ENCODE measurements around the gene ZC3H13. TPM values are rescaled to one million over a fixed set of nuclear protein-coding genes. Genes with fewer than 3 reads are reported as not detected.

The ZC3H13 gene
- total RNA-seq, 3 donors from 2014 or later (not counting 1 experiment from before 2014, with no cell fraction given) = 54.3 to 75.3 (median 65.8) TPM

GRCh38 chr13:45951166-45951565 lies 101.4 kb downstream of the ZC3H13 start:
- Histone ChIP-seq H3K9me3 (ENCODE audit: control insufficient read depth, insufficient read depth, low read length) (no peaks in the 10 kb centered on the region), H3K36me3 (ENCODE audit: control insufficient read depth, insufficient read depth, low read length) (peaks cover 17% of the 10 kb centered on the region), H3K4me3 (ENCODE audit: low read length) (no peak overlapping the region), H3K27ac (ENCODE audit: low read length) (no peak overlapping the region), H3K27me3 (ENCODE audit: control insufficient read depth, insufficient read depth, low read length) (no peaks in the 10 kb centered on the region), H3K4me1 (ENCODE audit: control insufficient read depth, insufficient read depth, low read length) (no peaks in the 10 kb centered on the region)
- no peaks in the 10 kb centered on the region for H3K9me3 Mint-ChIP-seq
- H3K27ac Mint-ChIP-seq = peak overlapping the region in 1 of 2 donors; percentile 64
- H3K4me3 Mint-ChIP-seq = no peak overlapping the region
- peaks cover 0 to 3% of the 10 kb centered on the region in 2 donors for H3K27me3 Mint-ChIP-seq (ENCODE audit: low read depth in 2 of 2)
- TF ChIP-seq CTCF (IDR thresholded peaks at IDR 0.05) = no peak
- peaks cover 4% of the 10 kb centered on the region for H3K36me3 Mint-ChIP-seq
- no peaks in the 10 kb centered on the region for H3K4me1 Mint-ChIP-seq
- ATAC-seq (no peak), DNase-seq (no peak)
- intact Hi-C loops (cut with micrococcal nuclease) = no loop called here

GRCh38 chr13:45950386-45951000 lies 102.1 kb downstream of the ZC3H13 start:
- H3K4me1 Mint-ChIP-seq = no peaks in the 10 kb centered on the region
- H3K4me3 Mint-ChIP-seq = no peak overlapping the region
- DNase-seq (peak in 1 of 2 donors; percentile 6), ATAC-seq (peak in 1 of 3 donors; percentile 83)
- H3K9me3 Mint-ChIP-seq = no peaks in the 10 kb centered on the region
- Histone ChIP-seq H3K36me3 (ENCODE audit: control insufficient read depth, insufficient read depth, low read length) (peaks cover 11% of the 10 kb centered on the region), H3K4me1 (ENCODE audit: control insufficient read depth, insufficient read depth, low read length) (no peaks in the 10 kb centered on the region), H3K27me3 (ENCODE audit: control insufficient read depth, insufficient read depth, low read length) (no peaks in the 10 kb centered on the region), H3K9me3 (ENCODE audit: control insufficient read depth, insufficient read depth, low read length) (no peaks in the 10 kb centered on the region), H3K4me3 (ENCODE audit: low read length) (no peak overlapping the region), H3K27ac (ENCODE audit: low read length) (no peak overlapping the region)
- TF ChIP-seq CTCF (IDR thresholded peaks at IDR 0.05) = no peak
- intact Hi-C loops (cut with micrococcal nuclease) = no loop called here
- WGBS (ENCODE audit: insufficient coverage) = 80% methylated on average over 1 of the region's 4 CpGs
- no peaks in the 10 kb centered on the region for H3K36me3 Mint-ChIP-seq
- H3K27ac Mint-ChIP-seq = peak overlapping the region in 1 of 2 donors; percentile 64
- H3K27me3 Mint-ChIP-seq (ENCODE audit: low read depth in 2 of 2) = peaks cover 0 to 3% of the 10 kb centered on the region in 2 donors

GRCh38 chr13:45949161-45949560 lies 103.4 kb downstream of the ZC3H13 start:
- Histone ChIP-seq H3K4me1 (ENCODE audit: control insufficient read depth, insufficient read depth, low read length) (no peaks in the 10 kb centered on the region), H3K27ac (ENCODE audit: low read length) (no peak overlapping the region), H3K4me3 (ENCODE audit: low read length) (no peak overlapping the region), H3K27me3 (ENCODE audit: control insufficient read depth, insufficient read depth, low read length) (peaks cover 2% of the 10 kb centered on the region), H3K9me3 (ENCODE audit: control insufficient read depth, insufficient read depth, low read length) (no peaks in the 10 kb centered on the region), H3K36me3 (ENCODE audit: control insufficient read depth, insufficient read depth, low read length) (no peaks in the 10 kb centered on the region)
- Mint-ChIP-seq H3K36me3 (no peaks in the 10 kb centered on the region), H3K4me1 (no peaks in the 10 kb centered on the region), H3K4me3 (no peak overlapping the region), H3K27ac (no peak overlapping the region), H3K9me3 (no peaks in the 10 kb centered on the region), H3K27me3 (ENCODE audit: low read depth in 2 of 2) (peaks cover 0 to 3% of the 10 kb centered on the region in 2 donors)
- TF ChIP-seq CTCF (IDR thresholded peaks at IDR 0.05) = no peak
- 96% methylated on average over 1 of the region's 1 CpG for WGBS (ENCODE audit: insufficient coverage)
- ATAC-seq (no peak), DNase-seq (no peak)
- intact Hi-C loops (cut with micrococcal nuclease) = no loop called here

- Histone ChIP-seq H3K9me3 (ENCODE audit: control insufficient read depth, insufficient read depth, low read length) (no peaks in the 10 kb centered on the region), H3K4me3 (ENCODE audit: low read length) (no peak overlapping the region), H3K36me3 (ENCODE audit: control insufficient read depth, insufficient read depth, low read length) (no peaks in the 10 kb centered on the region), H3K27ac (ENCODE audit: low read length) (no peak overlapping the region), H3K27me3 (ENCODE audit: control insufficient read depth, insufficient read depth, low read length) (peaks cover 4% of the 10 kb centered on the region), H3K4me1 (ENCODE audit: control insufficient read depth, insufficient read depth, low read length) (no peaks in the 10 kb centered on the region)
- Mint-ChIP-seq H3K27me3 (ENCODE audit: low read depth in 2 of 2) (peaks cover 0 to 9% of the 10 kb centered on the region in 2 donors), H3K27ac (no peak overlapping the region), H3K36me3 (no peaks in the 10 kb centered on the region), H3K4me3 (no peak overlapping the region), H3K9me3 (no peaks in the 10 kb centered on the region), H3K4me1 (no peaks in the 10 kb centered on the region)
- WGBS (ENCODE audit: insufficient coverage) = 85% methylated on average over 2 of the region's 2 CpGs
- ATAC-seq = no peak
- no peak for TF ChIP-seq CTCF (IDR thresholded peaks at IDR 0.05)
- no peak for DNase-seq
- intact Hi-C loops (cut with micrococcal nuclease) = no loop called here
These were observed 108.6 kb downstream of the ZC3H13 start for GRCh38 chr13:45943965-45944364.
